HG03342 (cell line): ENCODE measurements around the gene SAP30BP.
A peak's percentile ranks its signal among the peaks of the same experiment; 100 is the strongest.

ENCODE experiments used
- ATAC-seq: cut with Tn5 transposase; IDR thresholded peaks from one replicate; pipeline ENCODE4 v1.9.1; 2021; ENCODE audit warnings: mild to moderate bottlenecking, moderate library complexity; ENCODE audit not compliant: unreplicated experiment

Gene SAP30BP

DNA sequence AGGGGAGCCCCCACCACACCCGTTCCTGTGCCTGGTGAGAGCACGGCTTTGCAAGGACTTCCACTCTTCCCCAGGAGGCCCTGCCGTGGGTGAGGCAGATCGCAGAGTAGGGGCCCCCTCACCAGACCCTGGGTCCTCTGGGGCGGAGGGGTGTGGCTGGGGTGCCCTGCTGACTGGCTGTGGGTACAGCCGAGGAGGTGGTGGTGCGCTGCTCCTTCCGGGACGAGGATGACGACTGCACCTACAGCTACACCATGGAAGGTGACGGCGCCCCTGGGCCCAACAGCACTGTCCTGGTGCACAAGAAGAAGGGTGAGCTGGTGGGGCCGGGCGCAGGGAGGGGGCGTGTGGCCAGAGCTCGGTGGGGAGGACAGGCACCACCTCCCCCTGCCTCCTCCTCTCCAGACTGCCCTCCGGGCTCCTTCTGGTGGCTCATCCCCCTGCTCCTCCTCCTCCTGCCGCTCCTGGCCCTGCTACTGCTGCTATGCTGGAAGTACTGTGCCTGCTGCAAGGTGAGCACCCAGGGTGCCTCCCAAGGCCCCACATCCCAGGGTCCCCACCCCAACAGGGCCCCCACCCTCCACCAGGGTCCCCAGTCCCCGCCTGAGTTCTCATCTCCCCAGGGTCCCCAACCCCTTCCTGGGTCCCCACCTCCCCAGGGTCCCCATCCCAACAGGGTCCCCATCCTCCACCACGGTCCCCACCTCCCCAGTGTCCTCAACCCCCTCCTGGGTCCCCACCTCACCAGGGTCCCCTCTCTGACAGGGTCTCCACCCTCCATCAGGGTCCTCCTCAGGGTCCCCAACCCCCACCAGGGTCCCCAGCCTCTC lies 70.2 kb downstream of the SAP30BP start:
- ATAC-seq = no peak

- no peak for ATAC-seq
These were observed 71.2 kb downstream of the SAP30BP start for GRCh38 chr17:75738218-75738802.

GRCh38 chr17:75739174-75739573 lies 72.0 kb downstream of the SAP30BP start:
- no peak for ATAC-seq

DNA sequence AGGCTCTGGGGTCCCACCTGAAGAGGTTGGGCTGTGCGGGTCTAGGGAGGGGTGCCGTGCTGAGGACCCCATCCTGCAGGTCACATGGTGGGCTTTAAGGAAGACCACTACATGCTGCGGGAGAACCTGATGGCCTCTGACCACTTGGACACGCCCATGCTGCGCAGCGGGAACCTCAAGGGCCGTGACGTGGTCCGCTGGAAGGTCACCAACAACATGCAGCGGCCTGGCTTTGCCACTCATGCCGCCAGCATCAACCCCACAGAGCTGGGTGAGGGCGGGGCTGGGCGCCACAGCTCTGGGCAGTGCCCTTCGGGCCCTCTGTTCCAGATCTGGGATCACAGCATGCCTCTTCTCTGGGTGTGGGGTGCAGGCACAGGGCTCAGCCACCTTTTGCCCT lies 72.7 kb downstream of the SAP30BP start:
- ATAC-seq = no peak

GRCh38 chr17:75740215-75740614 lies 73.1 kb downstream of the SAP30BP start:
- no peak for ATAC-seq

GRCh38 chr17:75740631-75741077 lies 73.5 kb downstream of the SAP30BP start:
- no peak for ATAC-seq

DNA sequence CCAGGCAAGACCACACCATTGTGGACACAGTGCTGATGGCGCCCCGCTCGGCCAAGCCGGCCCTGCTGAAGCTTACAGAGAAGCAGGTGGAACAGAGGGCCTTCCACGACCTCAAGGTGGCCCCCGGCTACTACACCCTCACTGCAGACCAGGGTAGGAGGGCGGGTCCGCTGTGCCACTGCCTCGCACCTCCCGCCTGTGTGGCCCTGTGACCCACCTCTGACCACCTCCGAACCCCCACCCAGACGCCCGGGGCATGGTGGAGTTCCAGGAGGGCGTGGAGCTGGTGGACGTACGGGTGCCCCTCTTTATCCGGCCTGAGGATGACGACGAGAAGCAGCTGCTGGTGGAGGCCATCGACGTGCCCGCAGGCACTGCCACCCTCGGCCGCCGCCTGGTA lies 75.2 kb downstream of the SAP30BP start:
- ATAC-seq = no peak

GRCh38 chr17:75743625-75744206 lies 76.6 kb downstream of the SAP30BP start:
- ATAC-seq = no peak

DNA sequence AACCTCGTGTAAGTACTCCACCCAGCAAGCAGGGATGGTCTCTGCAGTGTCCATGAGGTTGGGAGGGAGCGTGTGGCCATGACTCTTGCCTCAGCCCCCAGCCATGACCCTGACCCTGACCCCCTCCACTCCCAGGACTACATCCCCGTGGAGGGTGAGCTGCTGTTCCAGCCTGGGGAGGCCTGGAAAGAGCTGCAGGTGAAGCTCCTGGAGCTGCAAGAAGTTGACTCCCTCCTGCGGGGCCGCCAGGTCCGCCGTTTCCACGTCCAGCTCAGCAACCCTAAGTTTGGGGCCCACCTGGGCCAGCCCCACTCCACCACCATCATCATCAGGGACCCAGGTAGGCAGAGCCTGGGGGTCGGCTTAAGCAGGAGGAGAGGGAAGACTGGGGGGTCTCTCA lies 81.6 kb downstream of the SAP30BP start:
- ATAC-seq = no peak

DNA sequence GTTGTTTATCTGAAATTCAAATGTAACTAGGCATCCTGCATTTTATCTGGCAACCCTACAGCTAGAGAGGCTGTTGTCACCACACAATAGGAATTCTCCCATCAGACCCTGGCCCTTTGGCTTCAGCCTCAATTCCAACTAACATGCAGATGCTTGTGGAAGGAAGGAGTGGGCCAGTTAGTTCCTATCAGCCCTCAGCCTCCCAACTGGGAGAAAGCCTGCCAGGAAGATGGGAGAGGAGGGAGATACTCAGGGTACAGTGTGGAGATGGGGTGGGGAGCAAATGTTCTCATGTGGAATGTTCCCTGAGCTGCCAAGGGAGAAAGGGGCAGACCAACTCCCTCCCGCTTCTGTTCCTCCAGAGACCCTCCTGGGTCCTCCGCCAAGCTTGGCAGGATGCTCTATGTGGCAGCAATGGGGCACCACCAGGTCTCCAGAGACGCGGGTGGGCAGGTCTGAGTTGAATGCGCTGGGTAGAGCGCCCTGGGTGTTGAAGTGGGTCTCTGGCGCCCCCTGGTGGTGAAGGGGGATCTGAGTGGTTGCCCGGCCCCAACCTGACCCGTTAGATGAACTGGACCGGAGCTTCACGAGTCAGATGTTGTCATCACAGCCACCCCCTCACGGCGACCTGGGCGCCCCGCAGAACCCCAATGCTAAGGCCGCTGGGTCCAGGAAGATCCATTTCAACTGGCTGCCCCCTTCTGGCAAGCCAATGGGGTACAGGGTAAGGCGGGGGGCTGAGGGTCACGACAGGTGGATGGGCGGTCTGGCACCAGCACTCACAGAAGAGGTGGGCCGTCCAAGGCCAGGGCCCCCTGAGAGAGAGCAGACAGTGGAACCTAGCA lies 82.6 kb downstream of the SAP30BP start:
- ATAC-seq = no peak

- ATAC-seq = no peak
These were observed 83.7 kb downstream of the SAP30BP start for GRCh38 chr17:75750661-75751423.

GRCh38 chr17:75751676-75752404 lies 84.7 kb downstream of the SAP30BP start:
- ATAC-seq = no peak

DNA sequence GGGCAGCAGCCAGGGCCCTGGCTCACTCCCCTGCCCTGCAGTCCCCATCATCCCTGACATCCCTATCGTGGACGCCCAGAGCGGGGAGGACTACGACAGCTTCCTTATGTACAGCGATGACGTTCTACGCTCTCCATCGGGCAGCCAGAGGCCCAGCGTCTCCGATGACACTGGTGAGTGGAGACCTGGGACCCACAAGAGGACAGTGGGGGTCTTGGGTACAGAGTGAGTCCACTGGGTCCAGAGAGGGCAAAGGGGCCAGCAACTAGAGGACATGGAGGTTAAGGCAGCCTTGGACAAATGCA lies 85.2 kb downstream of the SAP30BP start:
- no peak for ATAC-seq

DNA sequence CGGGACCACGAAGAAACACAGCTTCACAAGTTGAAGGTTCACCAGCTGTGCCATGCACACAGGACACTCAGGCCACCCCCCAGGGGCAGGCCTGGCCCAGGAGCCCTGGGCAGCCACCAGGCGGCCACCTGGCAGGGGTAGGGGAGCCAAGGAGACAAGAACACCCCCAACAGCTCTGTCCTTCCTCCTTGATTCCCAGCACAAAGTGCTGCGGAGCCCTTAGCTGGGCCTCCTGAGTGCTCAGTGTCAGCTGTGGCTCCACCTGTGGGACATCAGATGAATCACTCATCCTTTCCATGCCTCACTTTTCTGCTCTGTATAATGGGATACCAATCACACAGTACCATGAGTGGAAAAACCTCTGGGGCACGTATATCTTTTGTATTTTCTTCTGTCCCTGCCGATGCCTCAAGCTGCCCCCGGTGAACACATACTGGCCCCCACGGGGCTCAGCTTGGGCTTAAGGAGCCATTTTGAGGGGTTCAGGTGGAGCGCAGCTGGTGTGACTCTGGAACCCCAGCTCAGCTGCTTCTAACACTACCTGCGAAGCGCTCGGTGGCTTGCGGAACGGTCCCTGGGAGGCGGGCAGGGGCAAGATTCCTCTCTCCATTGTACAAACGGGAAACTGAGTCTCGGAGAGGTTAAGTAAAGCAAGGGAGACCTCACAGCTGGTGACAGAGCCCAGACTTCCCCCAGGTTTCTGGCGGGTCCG lies 85.8 kb downstream of the SAP30BP start:
- ATAC-seq = no peak

DNA sequence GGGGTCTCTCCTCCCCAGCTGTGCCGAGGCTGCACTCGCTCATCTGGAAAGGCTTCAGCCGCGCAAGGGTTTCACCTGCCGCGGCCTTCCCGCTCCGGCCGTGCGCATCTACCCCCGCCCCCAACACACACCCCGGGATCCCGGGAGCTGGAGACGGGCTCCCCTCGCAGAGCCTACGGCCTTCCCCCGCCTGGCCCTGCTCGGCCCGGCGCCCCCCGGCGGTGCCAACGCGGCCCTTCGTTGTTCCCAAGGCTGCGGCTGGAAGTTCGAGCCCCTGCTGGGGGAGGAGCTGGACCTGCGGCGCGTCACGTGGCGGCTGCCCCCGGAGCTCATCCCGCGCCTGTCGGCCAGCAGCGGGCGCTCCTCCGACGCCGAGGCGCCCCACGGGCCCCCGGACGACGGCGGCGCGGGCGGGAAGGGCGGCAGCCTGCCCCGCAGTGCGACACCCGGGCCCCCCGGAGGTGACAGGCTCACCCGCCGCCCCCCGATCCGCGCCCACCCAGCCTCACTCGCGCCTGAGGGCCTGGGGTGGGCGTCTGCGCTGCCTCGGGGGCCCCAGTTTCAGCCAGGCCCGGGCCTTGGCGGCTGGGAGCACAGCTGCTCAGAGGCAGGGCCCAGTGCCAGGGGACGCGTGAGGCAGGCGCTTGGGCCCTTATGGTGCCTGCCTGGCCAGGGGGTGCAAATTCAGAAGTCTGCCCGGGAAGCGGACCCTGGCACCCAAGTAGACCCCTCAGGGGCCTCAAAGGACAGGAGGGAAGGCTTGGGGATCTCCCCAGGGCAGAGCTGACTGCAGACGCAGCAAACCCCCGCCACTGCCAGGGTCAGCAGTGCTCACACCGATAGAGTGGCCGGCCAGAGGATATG lies 86.6 kb downstream of the SAP30BP start:
- peak; percentile 46 for ATAC-seq

DNA sequence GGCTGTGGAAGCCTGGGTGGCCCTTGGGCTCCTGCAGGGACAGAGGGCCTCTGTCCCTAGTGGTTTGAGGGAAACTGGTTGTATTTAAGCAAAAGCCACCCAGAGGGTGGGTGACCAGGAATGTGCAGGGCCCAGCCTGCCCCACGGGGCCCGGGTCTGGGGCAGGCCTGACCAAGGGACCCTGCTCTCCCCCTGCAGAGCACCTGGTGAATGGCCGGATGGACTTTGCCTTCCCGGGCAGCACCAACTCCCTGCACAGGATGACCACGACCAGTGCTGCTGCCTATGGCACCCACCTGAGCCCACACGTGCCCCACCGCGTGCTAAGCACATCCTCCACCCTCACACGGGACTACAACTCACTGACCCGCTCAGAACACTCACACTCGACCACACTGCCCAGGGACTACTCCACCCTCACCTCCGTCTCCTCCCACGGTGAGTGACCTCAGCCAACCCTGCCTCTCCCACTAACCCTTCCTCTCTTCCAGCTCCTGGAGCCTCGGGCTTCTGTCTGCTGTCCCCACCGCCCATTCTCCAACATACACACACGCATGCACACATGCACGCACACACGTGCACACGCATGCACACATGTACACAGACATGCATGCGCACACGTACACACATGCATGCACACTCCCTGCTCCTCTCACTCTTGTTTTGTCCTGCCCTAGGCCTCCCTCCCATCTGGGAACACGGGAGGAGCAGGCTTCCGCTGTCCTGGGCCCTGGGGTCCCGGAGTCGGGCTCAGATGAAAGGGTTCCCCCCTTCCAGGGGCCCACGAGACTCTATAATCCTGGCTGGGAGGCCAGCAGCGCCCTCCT lies 87.5 kb downstream of the SAP30BP start:
- no peak for ATAC-seq

- ATAC-seq = no peak
These were observed 88.2 kb downstream of the SAP30BP start for GRCh38 chr17:75755205-75755901.
